ENCODE results near the gene SHMT1.
"Not testable (repeated sequence)": the region's sequence is repeated elsewhere in the genome, so short reads cannot be mapped to it uniquely, and the experiment has no call there.

- not testable (repeated sequence) for TF ChIP-seq CTCF (conservative IDR thresholded peaks at IDR 0.05; ENCODE audit: low read depth, low read length); CEBPB (IDR thresholded peaks at IDR 0.05; ENCODE audit: low read depth, low read length); POLR2A (IDR thresholded peaks at IDR 0.05; ENCODE audit: low read depth, low read length); SMC3 (IDR thresholded peaks at IDR 0.05; ENCODE audit: low read depth, low read length); MXI1 (IDR thresholded peaks at IDR 0.05; ENCODE audit: borderline replicate concordance, low read depth, low read length); RCOR1 (IDR thresholded peaks at IDR 0.05; ENCODE audit: insufficient replicate concordance, low read length); ELK1 (IDR thresholded peaks at IDR 0.05; ENCODE audit: borderline replicate concordance, low read depth, low read length); RAD21 (IDR thresholded peaks at IDR 0.05; ENCODE audit: low read length); BHLHE40 (IDR thresholded peaks at IDR 0.05; ENCODE audit: low read depth, low read length); FOS (IDR thresholded peaks at IDR 0.05; ENCODE audit: low read depth, low read length); MAZ (IDR thresholded peaks at IDR 0.05; ENCODE audit: borderline replicate concordance, low read depth, low read length)
Observed at GRCh38 chr17:18403166-18403565, 39.8 kb upstream of the SHMT1 start.

Measured in IMR-90 (cell line).